GM18517 (cell line): ENCODE measurements around the gene PGM3.

ENCODE experiments used
- ATAC-seq: cut with Tn5 transposase; IDR thresholded peaks from one replicate; pipeline ENCODE4 v1.9.1; 2021; ENCODE audit warnings: mild to moderate bottlenecking, moderate library complexity; ENCODE audit not compliant: unreplicated experiment

The PGM3 gene

DNA sequence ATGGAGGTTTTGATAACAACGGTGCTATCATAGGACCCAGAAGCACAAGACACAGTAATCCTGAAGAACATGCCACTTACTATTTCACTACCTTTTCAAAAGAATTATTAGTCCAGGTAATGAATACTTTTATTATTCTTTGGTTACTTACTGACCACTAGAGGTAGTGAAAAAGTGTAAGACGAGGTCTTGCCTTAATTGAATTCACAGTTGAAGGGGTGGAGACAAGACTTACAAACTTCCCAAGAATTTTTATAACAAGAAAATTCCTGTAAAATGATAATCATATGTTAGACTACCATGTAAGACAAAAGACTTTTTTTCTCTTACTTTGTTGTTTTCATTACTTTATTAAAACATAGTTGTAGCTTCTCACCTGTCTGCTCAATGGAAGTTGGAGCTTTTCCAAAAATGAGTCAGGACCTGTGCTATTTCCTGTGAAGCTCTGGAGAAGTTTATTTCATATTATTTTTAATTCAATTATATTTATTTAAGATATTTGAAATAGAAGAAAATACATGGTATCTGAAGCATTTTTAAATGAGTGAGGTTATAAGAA is 73.2 kb downstream of the PGM3 start:
- ATAC-seq = no peak

DNA sequence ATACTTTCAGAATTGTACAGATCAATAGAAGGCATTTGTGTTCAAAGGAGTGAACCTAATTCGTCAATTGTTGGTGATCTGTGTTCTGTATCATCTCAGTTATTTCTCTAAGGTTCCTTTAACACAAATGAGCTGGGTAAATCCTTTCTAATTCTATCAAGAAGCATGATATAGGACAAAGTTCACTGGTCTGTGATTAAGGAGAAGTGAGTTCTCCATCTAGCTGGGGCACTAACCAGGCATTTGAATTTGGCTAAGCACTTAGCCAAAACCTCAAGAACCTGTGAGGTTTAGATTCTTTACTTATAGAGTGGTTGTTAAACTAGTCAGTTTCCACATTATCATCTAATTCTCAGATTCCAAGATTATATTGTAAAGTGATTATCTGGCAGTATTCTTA is 75.3 kb downstream of the PGM3 start:
- no peak for ATAC-seq
